OCI-LY7 (cell line): Measurements from ENCODE around the gene POLD2. TPM values are rescaled to one million over a fixed set of nuclear protein-coding genes. Genes with fewer than 3 reads are reported as not detected.
A peak's percentile ranks its signal among the peaks of the same experiment; 100 is the strongest.

ENCODE experiments used
- BruUV-seq: library from RNA; stranded (reverse); fragments of 400-500 nt; replicated peaks from 2 replicates; lab custom pipeline; 2021; lab: Mats Ljungman, UMichigan
- CTCF ChIA-PET: fragments of 300-600 bp; sonication (Branson Sonifier 250); formaldehyde crosslinking; loops from one replicate; lab custom pipeline; 2022; ENCODE audit warnings: antibody characterized with exemption; ENCODE audit not compliant: unreplicated experiment; lab: Charles Lee
- POLR2A ChIA-PET: fragments of 300-600 bp; sonication (Branson Sonifier 250); formaldehyde crosslinking; loops from one replicate; lab custom pipeline; 2022; ENCODE audit warnings: antibody characterized with exemption; lab: Charles Lee
- DNase-seq: peaks from one replicate; pipeline ENCODE4 v3.0.0-alpha.2; 2015; ENCODE audit warnings: low spot score
- H2AFZ ChIP-seq: fragments of 200-600 bp; sonication (generic), shearing (Covaris generic); 2 replicates; pipeline ENCODE4 v1.6.1; 2014; ENCODE audit warnings: mild to moderate bottlenecking, antibody characterized with exemption, low read length, moderate library complexity
- H3K27ac ChIP-seq: fragments of 200-600 bp; sonication (generic); 2 replicates; pipeline ENCODE4 v1.5.1; 2014; ENCODE audit warnings: mixed run types, low read depth, mild to moderate bottlenecking, moderate library complexity, low read length, inconsistent platforms; ENCODE audit not compliant: poor library complexity, severe bottlenecking
- H3K36me3 ChIP-seq: fragments of 200-600 bp; sonication (generic); 2 replicates; pipeline ENCODE4 v1.6.1; 2014; ENCODE audit warnings: mild to moderate bottlenecking, antibody characterized with exemption, low read length, moderate library complexity, mixed read lengths; ENCODE audit not compliant: insufficient read depth
- H3K4me1 ChIP-seq: fragments of 200-600 bp; sonication (generic); 2 replicates; pipeline ENCODE4 v1.5.1; 2014; ENCODE audit warnings: mild to moderate bottlenecking, low read length; ENCODE audit not compliant: insufficient read depth, poor library complexity, severe bottlenecking
- H3K4me2 ChIP-seq: fragments of 200-600 bp; sonication (generic); 2 replicates; pipeline ENCODE4 v1.6.1; 2014; ENCODE audit warnings: mild to moderate bottlenecking, low read length
- H3K4me3 ChIP-seq: fragments of 200-600 bp; sonication (generic); 2 replicates; pipeline ENCODE4 v1.5.1; 2014; ENCODE audit warnings: mild to moderate bottlenecking, low read depth, low read length; ENCODE audit not compliant: poor library complexity, severe bottlenecking
- H3K79me2 ChIP-seq: fragments of 200-600 bp; sonication (generic); 2 replicates; pipeline ENCODE4 v1.6.1; 2016; ENCODE audit warnings: low read depth, mild to moderate bottlenecking, low read length, moderate library complexity, mixed read lengths; ENCODE audit not compliant: insufficient read depth
- H3K9me2 ChIP-seq: fragments of 200-600 bp; sonication (generic); 2 replicates; pipeline ENCODE4 v1.6.1; 2016; ENCODE audit warnings: mild to moderate bottlenecking, low read length, mixed read lengths; ENCODE audit not compliant: insufficient read depth
- H3K9me3 ChIP-seq: fragments of 200-600 bp; sonication (generic); 2 replicates; pipeline ENCODE4 v1.6.1; 2014; ENCODE audit warnings: mild to moderate bottlenecking, mixed run types, low read length, mixed read lengths
- H4K20me1 ChIP-seq: fragments of 200-600 bp; sonication (generic); 2 replicates; pipeline ENCODE4 v1.6.1; 2014; ENCODE audit warnings: mild to moderate bottlenecking, antibody characterized with exemption, low read length, moderate library complexity, mixed read lengths; ENCODE audit not compliant: insufficient read depth
- EZH2phosphoT487 ChIP-seq: fragments of 200-600 bp; sonication (generic); IDR thresholded peaks from 2 replicates; pipeline ENCODE4 v1.6.1; 2018; ENCODE audit warnings: low read depth, borderline replicate concordance, mild to moderate bottlenecking, mixed run types, antibody characterized with exemption, low read length, moderate library complexity, mixed read lengths
- intact Hi-C: fragments of 100-400 bp; cut with micrococcal nuclease; formaldehyde crosslinking; loops from one replicate; pipeline ENCODE4 v1.10.0; 2022; ENCODE audit not compliant: unreplicated experiment
- total RNA-seq, 2 experiments: library from RNA; depleted of rRNA in 1 of 2; stranded (reverse); fragments of >200 nt in 1 of 2; shearing (Covaris generic) in 1 of 2; gene quantifications; 2 replicates each; pipeline ENCODE4 v1.2.3, GENCODE V29; 2014 to 2022
- TF ChIP-seq, protein P1 (sequence below): fragments of 200-600 bp; sonication (generic); conservative IDR thresholded peaks from 2 replicates; pipeline ENCODE4 v1.5.1; 2014; ENCODE audit warnings: mild to moderate bottlenecking, antibody characterized with exemption, low read length, moderate library complexity, mixed read lengths

The POLD2 gene
- total RNA-seq, 2 experiments from 2014 or later, result 230 to 261 TPM

DNA sequence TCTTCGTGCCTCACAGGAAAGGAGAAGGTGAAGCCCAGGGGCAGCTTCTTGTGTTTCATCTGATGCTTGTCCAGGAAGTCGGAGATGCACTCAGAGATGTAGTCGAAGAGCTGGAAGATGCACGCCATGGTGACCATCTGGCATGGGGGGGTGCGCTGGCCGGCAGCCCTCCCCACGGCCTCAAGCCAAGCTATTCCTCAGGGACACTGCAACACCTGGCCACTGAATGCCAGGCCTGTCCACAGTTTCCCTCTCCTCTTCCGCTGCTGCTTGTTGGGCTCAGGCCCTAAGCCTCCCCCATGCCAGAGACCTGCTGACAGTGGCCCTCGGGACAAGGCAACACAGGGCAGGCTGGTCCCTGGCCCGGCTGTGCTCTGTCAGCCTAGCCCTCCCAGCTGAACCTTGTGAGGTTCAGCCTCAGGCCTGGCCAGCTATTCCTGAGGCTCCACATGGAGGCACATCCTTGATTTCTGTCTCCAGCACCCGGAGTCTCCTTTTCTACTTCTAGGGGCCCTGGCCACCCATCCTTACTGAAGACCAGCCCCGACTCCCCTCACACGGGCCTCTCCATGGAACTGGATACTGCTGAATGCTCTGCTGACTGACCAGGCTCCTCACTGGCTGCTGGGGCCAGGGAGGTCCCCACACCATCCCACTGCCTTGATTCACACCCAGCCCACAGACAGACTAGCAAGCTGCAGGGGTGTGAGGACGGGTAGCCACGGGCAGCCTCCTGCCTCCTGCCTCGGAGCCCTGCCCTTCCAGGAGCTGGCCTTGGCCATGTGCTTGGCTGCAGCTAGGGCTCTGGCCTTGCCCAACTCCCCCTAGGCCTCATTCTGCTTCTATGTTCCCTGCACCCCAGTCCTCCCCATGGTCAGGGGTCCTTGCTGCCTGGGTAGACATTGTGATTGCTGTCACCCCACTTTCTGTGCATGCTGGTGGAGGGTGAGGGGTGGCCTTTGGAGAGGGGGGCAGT lies 27.9 kb upstream of the POLD2 start:
- DNase-seq, result no peak
- H3K9me2 ChIP-seq, result no peaks in the 10 kb centered on the region
- intact Hi-C loops, result no loop called here
- H3K27ac ChIP-seq, result no peak overlapping the region
- ChIA-PET POLR2A (interaction anchor here (1.0 kb wide), 1 partner anchor 53 kb away, joined by 3 read pairs; no protein-coding TSS in a partner anchor), CTCF (no interaction called here)
- H4K20me1 ChIP-seq, result no peaks in the 10 kb centered on the region
- TF ChIP-seq EZH2phosphoT487, result no peak
- TF ChIP-seq, protein P1, sequence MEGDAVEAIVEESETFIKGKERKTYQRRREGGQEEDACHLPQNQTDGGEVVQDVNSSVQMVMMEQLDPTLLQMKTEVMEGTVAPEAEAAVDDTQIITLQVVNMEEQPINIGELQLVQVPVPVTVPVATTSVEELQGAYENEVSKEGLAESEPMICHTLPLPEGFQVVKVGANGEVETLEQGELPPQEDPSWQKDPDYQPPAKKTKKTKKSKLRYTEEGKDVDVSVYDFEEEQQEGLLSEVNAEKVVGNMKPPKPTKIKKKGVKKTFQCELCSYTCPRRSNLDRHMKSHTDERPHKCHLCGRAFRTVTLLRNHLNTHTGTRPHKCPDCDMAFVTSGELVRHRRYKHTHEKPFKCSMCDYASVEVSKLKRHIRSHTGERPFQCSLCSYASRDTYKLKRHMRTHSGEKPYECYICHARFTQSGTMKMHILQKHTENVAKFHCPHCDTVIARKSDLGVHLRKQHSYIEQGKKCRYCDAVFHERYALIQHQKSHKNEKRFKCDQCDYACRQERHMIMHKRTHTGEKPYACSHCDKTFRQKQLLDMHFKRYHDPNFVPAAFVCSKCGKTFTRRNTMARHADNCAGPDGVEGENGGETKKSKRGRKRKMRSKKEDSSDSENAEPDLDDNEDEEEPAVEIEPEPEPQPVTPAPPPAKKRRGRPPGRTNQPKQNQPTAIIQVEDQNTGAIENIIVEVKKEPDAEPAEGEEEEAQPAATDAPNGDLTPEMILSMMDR, result no peak
- no peaks in the 10 kb centered on the region for H3K79me2 ChIP-seq
- H3K36me3 ChIP-seq, result no peaks in the 10 kb centered on the region
- H2AFZ ChIP-seq, result no peak overlapping the region
- H3K9me3 ChIP-seq, result no peaks in the 10 kb centered on the region
- H3K4me1 ChIP-seq, result no peaks in the 10 kb centered on the region
- no peak overlapping the region for H3K4me3 ChIP-seq
- no TSS peak for BruUV-seq
- no peak overlapping the region for H3K4me2 ChIP-seq

DNA sequence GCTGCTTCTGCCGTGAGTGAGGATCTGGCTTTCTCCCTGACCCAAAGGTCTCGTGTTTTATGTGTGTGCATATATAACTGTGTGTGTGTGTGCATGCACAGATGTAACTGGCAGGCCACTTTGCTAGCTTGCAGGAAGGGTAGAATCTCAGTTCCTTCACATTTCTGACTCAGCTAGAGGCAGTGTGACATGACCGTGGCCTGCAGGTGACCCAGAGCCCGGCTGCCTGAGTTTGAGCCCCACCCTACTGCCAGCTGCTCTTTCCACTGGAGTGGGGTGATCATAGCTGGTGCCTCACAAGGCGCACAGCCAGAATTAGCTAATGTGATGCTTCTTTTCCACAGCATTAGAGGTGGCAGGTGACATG lies 27.1 kb upstream of the POLD2 start:
- H3K36me3 ChIP-seq, result no peaks in the 10 kb centered on the region
- no peaks in the 10 kb centered on the region for H3K79me2 ChIP-seq
- H3K4me3 ChIP-seq, result no peak overlapping the region
- H3K4me2 ChIP-seq, result no peak overlapping the region
- no TSS peak for BruUV-seq
- no peak for TF ChIP-seq EZH2phosphoT487
- TF ChIP-seq, protein P1, result no peak
- no peaks in the 10 kb centered on the region for H4K20me1 ChIP-seq
- DNase-seq, result peak; percentile 6
- ChIA-PET CTCF (interaction anchor here (0.6 kb wide), 1 partner anchor 13 kb away, joined by 3 read pairs; no protein-coding TSS in a partner anchor), POLR2A (interaction anchor here (1.0 kb wide), 1 partner anchor 52 kb away, joined by 3 read pairs; no protein-coding TSS in a partner anchor)
- H3K4me1 ChIP-seq, result no peaks in the 10 kb centered on the region
- no peaks in the 10 kb centered on the region for H3K9me3 ChIP-seq
- intact Hi-C loops, result no loop called here
- H2AFZ ChIP-seq, result no peak overlapping the region
- no peaks in the 10 kb centered on the region for H3K9me2 ChIP-seq
- no peak overlapping the region for H3K27ac ChIP-seq
